Measurements from ENCODE around the gene C2CD3. TPM values are rescaled to one million over a fixed set of nuclear protein-coding genes. Genes with fewer than 3 reads are reported as not detected.

The C2CD3 gene
- total RNA-seq, 4 donors from 2014 or later = 16.8 to 50.3 (median 29.0) TPM

DNA sequence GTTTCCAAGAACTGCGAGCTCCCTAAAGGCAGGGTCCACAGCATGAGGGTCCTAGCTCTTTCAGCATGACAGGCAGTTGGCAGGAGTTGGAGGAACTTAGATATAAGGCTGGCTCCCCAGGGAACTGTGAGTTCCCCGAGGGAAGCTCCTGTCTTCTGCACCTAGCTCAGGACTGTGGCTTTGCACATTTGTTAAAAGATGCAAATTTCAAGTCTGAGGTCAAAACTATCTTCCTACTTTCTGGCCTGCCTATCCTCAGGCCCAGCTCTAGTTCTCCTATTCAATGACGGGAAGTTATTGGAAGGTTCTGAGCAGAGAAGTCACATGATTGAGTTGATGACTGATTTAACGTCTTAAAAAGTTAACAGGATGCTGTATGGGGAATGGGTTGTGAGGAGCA is 150.3 kb downstream of the C2CD3 start:
- peak in 1 of 3 donors; percentile 44 for DNase-seq
- Histone ChIP-seq H3K9me3 (no peaks in the 10 kb centered on the region), H3K36me3 (no peaks in the 10 kb centered on the region), H3K27ac (peak overlapping the region in 1 of 4 donors; percentile 72), H3K4me3 (no peak overlapping the region), H3K27me3 (no peaks in the 10 kb centered on the region), H3K4me1 (peaks cover 0 to 26% (median 17%) of the 10 kb centered on the region in 4 donors)
- TF ChIP-seq, protein P1, sequence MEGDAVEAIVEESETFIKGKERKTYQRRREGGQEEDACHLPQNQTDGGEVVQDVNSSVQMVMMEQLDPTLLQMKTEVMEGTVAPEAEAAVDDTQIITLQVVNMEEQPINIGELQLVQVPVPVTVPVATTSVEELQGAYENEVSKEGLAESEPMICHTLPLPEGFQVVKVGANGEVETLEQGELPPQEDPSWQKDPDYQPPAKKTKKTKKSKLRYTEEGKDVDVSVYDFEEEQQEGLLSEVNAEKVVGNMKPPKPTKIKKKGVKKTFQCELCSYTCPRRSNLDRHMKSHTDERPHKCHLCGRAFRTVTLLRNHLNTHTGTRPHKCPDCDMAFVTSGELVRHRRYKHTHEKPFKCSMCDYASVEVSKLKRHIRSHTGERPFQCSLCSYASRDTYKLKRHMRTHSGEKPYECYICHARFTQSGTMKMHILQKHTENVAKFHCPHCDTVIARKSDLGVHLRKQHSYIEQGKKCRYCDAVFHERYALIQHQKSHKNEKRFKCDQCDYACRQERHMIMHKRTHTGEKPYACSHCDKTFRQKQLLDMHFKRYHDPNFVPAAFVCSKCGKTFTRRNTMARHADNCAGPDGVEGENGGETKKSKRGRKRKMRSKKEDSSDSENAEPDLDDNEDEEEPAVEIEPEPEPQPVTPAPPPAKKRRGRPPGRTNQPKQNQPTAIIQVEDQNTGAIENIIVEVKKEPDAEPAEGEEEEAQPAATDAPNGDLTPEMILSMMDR (IDR thresholded peaks at IDR 0.05) = no peak
- no peak for TF ChIP-seq POLR2A (IDR thresholded peaks at IDR 0.05)

DNA sequence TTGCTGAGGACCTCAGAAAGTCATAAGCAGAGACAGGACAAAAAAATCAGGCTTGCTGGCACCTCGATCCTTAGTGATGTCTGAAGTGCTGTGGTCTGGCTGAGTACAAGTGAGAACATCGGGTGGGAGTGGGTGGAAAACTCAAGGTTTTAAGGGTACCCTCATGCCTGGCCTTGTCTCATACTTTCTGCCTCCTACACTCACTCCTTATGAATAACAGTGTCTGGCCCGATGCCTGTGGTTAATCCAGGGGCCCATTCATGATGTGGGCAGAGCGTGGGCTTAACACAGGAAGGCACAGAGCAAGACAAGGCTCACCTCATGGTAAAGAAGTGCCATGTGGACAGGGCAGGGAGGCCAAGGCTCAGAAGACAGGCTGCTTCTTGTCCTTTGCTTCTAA is 150.9 kb downstream of the C2CD3 start:
- no peak for TF ChIP-seq POLR2A (IDR thresholded peaks at IDR 0.05)
- TF ChIP-seq, protein P1 (IDR thresholded peaks at IDR 0.05) = no peak
- H3K9me3 ChIP-seq = no peaks in the 10 kb centered on the region
- no peak overlapping the region for H3K4me3 ChIP-seq
- H3K27me3 ChIP-seq = no peaks in the 10 kb centered on the region
- H3K4me1 ChIP-seq = peaks cover 0 to 26% (median 18%) of the 10 kb centered on the region in 4 donors
- peak overlapping the region in 3 of 4 donors; percentile 72 to 86 (median 84) for H3K27ac ChIP-seq
- H3K36me3 ChIP-seq = no peaks in the 10 kb centered on the region
- no peak for DNase-seq

DNA sequence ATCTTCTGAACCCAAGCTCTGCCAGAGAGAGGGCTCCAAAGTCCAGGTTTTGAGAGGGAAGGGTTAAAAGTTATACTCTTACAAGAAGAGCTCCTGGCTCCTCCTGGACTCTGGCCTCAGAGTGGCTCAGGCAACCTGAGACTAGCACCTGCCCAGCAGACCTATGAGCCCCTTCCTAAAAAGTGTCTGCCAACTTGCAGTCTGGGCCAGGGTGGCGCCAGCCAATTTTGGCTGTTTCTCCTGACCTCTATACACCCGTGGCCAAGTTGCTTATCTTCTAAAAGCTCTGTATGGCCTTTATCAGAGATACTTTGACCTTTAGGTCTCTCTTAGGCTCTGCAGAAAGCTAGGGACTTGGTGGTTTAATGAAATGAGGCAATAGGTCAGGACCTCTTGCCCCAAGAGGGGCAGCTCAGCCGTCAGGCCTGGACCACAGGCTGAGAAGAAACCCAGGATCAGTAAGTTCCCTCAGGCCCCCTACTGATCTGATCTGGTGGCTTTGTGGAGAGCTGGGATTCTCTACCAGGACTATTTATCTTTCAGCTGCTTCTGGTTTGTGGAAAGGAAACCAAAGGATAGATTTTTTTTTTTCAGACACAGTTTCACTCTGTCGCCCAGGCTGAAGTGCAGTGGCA is 151.6 kb downstream of the C2CD3 start:
- no peak for DNase-seq
- H3K27me3 ChIP-seq = no peaks in the 10 kb centered on the region
- H3K4me3 ChIP-seq = no peak overlapping the region
- no peaks in the 10 kb centered on the region for H3K9me3 ChIP-seq
- no peak for TF ChIP-seq POLR2A (IDR thresholded peaks at IDR 0.05)
- TF ChIP-seq, protein P1 (IDR thresholded peaks at IDR 0.05) = no peak
- H3K36me3 ChIP-seq = no peaks in the 10 kb centered on the region
- peak overlapping the region; percentile 56 to 86 (median 78) for H3K27ac ChIP-seq
- H3K4me1 ChIP-seq = peaks cover 0 to 26% (median 19%) of the 10 kb centered on the region in 4 donors

DNA sequence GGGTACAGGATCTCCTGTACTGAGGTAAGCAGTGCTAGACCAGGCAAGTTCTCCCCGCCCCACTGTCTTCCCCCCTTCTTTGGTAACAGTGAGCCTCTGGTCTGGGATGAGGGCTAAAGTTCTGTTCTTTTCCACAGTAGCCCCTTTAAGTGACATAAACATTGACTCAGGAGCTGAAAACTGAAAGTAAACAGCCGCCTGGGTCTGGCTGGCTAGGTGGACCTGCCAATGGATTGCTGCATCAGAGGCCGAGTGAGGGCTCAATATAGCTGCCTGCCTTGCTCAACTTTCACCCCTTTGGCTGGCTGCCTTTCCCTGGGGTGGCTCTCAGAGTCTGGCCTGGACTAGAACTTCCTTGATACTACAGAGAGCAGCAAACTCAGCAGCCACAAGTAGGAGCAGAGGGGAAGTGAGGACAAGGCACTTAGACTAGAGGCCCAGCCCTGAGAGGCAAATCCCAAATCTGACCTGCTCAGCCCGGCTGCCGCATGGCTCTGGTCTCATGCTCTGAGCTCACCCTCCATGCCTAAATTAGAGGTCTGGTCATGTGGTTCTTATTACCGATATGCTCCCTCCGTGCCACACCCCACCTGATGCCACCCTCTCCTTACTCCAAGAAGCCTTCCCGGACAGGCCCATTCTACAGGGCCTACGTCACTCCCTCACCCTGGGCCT is 152.3 kb downstream of the C2CD3 start:
- peaks cover 0 to 26% (median 19%) of the 10 kb centered on the region in 4 donors for H3K4me1 ChIP-seq
- peak overlapping the region; percentile 56 to 86 (median 78) for H3K27ac ChIP-seq
- H3K4me3 ChIP-seq = no peak overlapping the region
- TF ChIP-seq, protein P1 (IDR thresholded peaks at IDR 0.05) = no peak
- TF ChIP-seq POLR2A (IDR thresholded peaks at IDR 0.05) = no peak
- no peaks in the 10 kb centered on the region for H3K9me3 ChIP-seq
- DNase-seq = peak; percentile 48 to 93 (median 86)
- no peaks in the 10 kb centered on the region for H3K27me3 ChIP-seq
- H3K36me3 ChIP-seq = no peaks in the 10 kb centered on the region

DNA sequence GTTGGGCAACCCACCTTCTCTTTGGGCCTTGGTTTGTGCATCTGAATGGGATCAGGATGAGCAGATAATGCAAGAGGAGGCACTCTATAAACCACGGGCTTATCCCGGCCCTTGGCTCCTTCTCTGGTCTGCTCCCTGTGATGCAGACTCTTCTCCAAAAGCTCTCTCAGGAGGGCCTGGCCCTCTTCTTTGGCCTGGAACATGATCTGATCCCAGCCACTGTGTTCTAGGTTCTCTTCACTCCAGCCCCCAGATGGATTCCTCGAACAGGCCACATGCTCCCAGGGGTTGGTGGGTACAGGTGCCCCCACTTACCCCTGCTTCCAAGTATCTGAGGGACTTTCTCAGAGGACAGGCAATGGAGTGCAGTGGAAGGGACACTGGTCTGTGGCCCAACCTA is 153.2 kb downstream of the C2CD3 start:
- Histone ChIP-seq H3K27ac (peak overlapping the region; percentile 56 to 86 (median 72)), H3K27me3 (no peaks in the 10 kb centered on the region), H3K9me3 (no peaks in the 10 kb centered on the region), H3K36me3 (no peaks in the 10 kb centered on the region), H3K4me1 (peaks cover 0 to 26% (median 19%) of the 10 kb centered on the region in 4 donors), H3K4me3 (no peak overlapping the region)
- no peak for DNase-seq
- TF ChIP-seq, protein P1 (IDR thresholded peaks at IDR 0.05) = no peak
- TF ChIP-seq POLR2A (IDR thresholded peaks at IDR 0.05) = no peak
